Small intestine (tissue), 7 donors: ENCODE results near the gene RPS26. TPM values are rescaled to one million over a fixed set of nuclear protein-coding genes. Genes with fewer than 3 reads are reported as not detected.

Experiments used
- DNase-seq, 2 donors: peaks; one replicate each; pipeline versions ENCODE4 v3.0.0 to v3.0.0-alpha.2; 2013
- FAIRE-seq: peaks from 2 replicates; lab custom pipeline; 2012; peaks lifted over from hg19 to GRCh38; lab: Jason Lieb, UNC
- H3K27ac ChIP-seq, 3 donors: one replicate each; pipeline ENCODE4 v1.5.1; 2013; ENCODE audit warnings: low read length in 2 of 3, mild to moderate bottlenecking in 2 of 3, control low read depth in 1 of 3, inconsistent platforms in 1 of 3, low read depth in 1 of 3, moderate library complexity in 1 of 3
- H3K27me3 ChIP-seq, 3 donors: one replicate each; pipeline ENCODE4 v1.6.1; 2013; ENCODE audit warnings: low read length in 3 of 3, inconsistent platforms in 1 of 3; ENCODE audit not compliant: control insufficient read depth in 3 of 3, insufficient read depth in 3 of 3
- H3K36me3 ChIP-seq, 3 donors: one replicate each; pipeline ENCODE4 v1.6.1; 2013; ENCODE audit warnings: low read length in 3 of 3, inconsistent platforms in 1 of 3, low read depth in 1 of 3, mild to moderate bottlenecking in 1 of 3, moderate library complexity in 1 of 3; ENCODE audit not compliant: control insufficient read depth in 3 of 3, insufficient read depth in 2 of 3
- H3K4me1 ChIP-seq, 3 donors: one replicate each; pipeline ENCODE4 v1.6.1; 2013; ENCODE audit warnings: low read length in 2 of 3, inconsistent platforms in 1 of 3, low read depth in 1 of 3, mild to moderate bottlenecking in 1 of 3, moderate library complexity in 1 of 3; ENCODE audit not compliant: control insufficient read depth in 3 of 3, insufficient read depth in 2 of 3
- H3K4me3 ChIP-seq, 3 donors: one replicate each; pipeline ENCODE4 v1.5.1; 2013; ENCODE audit warnings: low read length in 3 of 3, control low read depth in 1 of 3, inconsistent platforms in 1 of 3, low read depth in 1 of 3, mild to moderate bottlenecking in 1 of 3, moderate library complexity in 1 of 3
- H3K9me3 ChIP-seq, 2 donors: one replicate each; pipeline ENCODE4 v1.6.1; 2013; ENCODE audit warnings: low read depth in 1 of 2, low read length in 1 of 2; ENCODE audit not compliant: control insufficient read depth in 2 of 2, insufficient read depth in 1 of 2
- WGBS, 3 donors: extraction: QIAGEN DNeasy Blood & Tissue Kit; methylation state at CpG; one replicate each; pipeline ENCODE4 v1.1.7; 2013; 5-methylcytosine and 5-hydroxymethylcytosine counted together
- polyA plus RNA-seq, 4 donors: library from polyadenylated mRNA; stranded (reverse) in 3 of 4; unstranded in 1 of 4; fragments of 200-250 nt in 3 of 4; fragments of 120-200 nt in 1 of 4; gene quantifications; one replicate each; pipeline versions ENCODE4 v1.2.1 to v1.2.3, GENCODE V29; 2013
- donor health status: healthy with polysubstance abuse.
- donor health status: control.
- donor health status: control.
- donor health status: Bipolar disorder and iron deficiency.
- donor health status: healthy.

Gene RPS26
- polyA plus RNA-seq, 4 donors, result 253 to 1,993 (median 1,176) TPM

DNA sequence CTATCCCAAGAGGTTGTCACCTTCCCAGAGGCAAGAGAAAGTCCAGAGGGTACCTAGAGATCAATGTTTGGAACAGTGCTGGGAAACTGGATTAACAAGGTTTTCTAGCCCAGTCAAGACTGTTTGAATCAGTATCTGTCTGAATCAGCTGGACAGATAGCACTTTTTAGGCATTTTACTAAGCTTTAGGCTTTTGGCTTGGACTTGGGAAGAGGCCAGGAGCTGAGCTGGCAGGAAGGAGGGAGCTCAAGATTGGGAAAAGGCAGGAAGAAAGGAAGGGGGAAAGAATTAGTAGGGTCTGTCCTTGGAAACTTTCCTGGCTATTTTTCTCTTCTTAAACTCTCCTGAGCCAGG, 12.6 kb upstream of the RPS26 start:
- peaks cover 0 to 9% (median 0%) of the 10 kb centered on the region in 3 donors for H3K4me1 ChIP-seq
- peaks cover 0 to 64% (median 15%) of the 10 kb centered on the region in 3 donors for H3K36me3 ChIP-seq
- H3K9me3 ChIP-seq, result no peaks in the 10 kb centered on the region
- H3K27me3 ChIP-seq, result no peaks in the 10 kb centered on the region
- H3K4me3 ChIP-seq, result no peak overlapping the region
- no peak for FAIRE-seq
- no peak for DNase-seq
- peak overlapping the region in 1 of 3 donors; percentile 0 for H3K27ac ChIP-seq

GRCh38 chr12:56029666-56030293, 11.9 kb upstream of the RPS26 start:
- no peak for FAIRE-seq
- H3K9me3 ChIP-seq, result no peaks in the 10 kb centered on the region
- H3K36me3 ChIP-seq, result peaks cover 0 to 67% (median 15%) of the 10 kb centered on the region in 3 donors
- H3K27me3 ChIP-seq, result no peaks in the 10 kb centered on the region
- H3K4me1 ChIP-seq, result peaks cover 0 to 9% (median 0%) of the 10 kb centered on the region in 3 donors
- no peak overlapping the region for H3K27ac ChIP-seq
- 82 to 85% (median 85%) methylated on average over 6 of the region's 6 CpGs for WGBS, 3 donors
- no peak overlapping the region for H3K4me3 ChIP-seq
- peak; percentile 67 to 74 for DNase-seq

- FAIRE-seq (no peak), DNase-seq (no peak)
- Histone ChIP-seq H3K27me3 (no peaks in the 10 kb centered on the region), H3K36me3 (peaks cover 0 to 60% (median 17%) of the 10 kb centered on the region in 3 donors), H3K27ac (no peak overlapping the region), H3K4me1 (peaks cover 0 to 9% (median 0%) of the 10 kb centered on the region in 3 donors), H3K4me3 (no peak overlapping the region), H3K9me3 (no peaks in the 10 kb centered on the region)
- 81 to 100% (median 82%) methylated on average over 1 of the region's 1 CpG for WGBS, 3 donors
Measured at GRCh38 chr12:56031987-56032386, 9.7 kb upstream of the RPS26 start.

- 74 to 86% (median 84%) methylated on average over 18 to 21 of the region's 21 CpGs for WGBS, 3 donors
- Histone ChIP-seq H3K4me1 (no peaks in the 10 kb centered on the region), H3K36me3 (peaks cover 0 to 48% (median 17%) of the 10 kb centered on the region in 3 donors), H3K9me3 (no peaks in the 10 kb centered on the region), H3K4me3 (no peak overlapping the region), H3K27ac (no peak overlapping the region), H3K27me3 (no peaks in the 10 kb centered on the region)
- FAIRE-seq (no peak), DNase-seq (no peak)
Measured at GRCh38 chr12:56034586-56035332, 7.0 kb upstream of the RPS26 start.

- Histone ChIP-seq H3K27me3 (no peaks in the 10 kb centered on the region), H3K9me3 (no peaks in the 10 kb centered on the region), H3K4me3 (no peak overlapping the region), H3K27ac (no peak overlapping the region), H3K36me3 (peaks cover 0 to 40% (median 14%) of the 10 kb centered on the region in 3 donors), H3K4me1 (peaks cover 0 to 5% (median 0%) of the 10 kb centered on the region in 3 donors)
- DNase-seq (no peak), FAIRE-seq (no peak)
- WGBS, 3 donors, result 67 to 76% (median 71%) methylated on average over 2 of the region's 2 CpGs
Measured at GRCh38 chr12:56037161-56037560, 4.6 kb upstream of the RPS26 start.

- 43 to 61% (median 45%) methylated on average over 2 of the region's 2 CpGs for WGBS, 3 donors
- no peak for DNase-seq
- Histone ChIP-seq H3K27ac (no peak overlapping the region), H3K36me3 (peaks cover 0 to 30% (median 7%) of the 10 kb centered on the region in 3 donors), H3K4me1 (peaks cover 0 to 8% (median 0%) of the 10 kb centered on the region in 3 donors), H3K9me3 (no peaks in the 10 kb centered on the region), H3K4me3 (no peak overlapping the region), H3K27me3 (no peaks in the 10 kb centered on the region)
- FAIRE-seq, result no peak
Measured at GRCh38 chr12:56038022-56038655, 3.6 kb upstream of the RPS26 start.

DNA sequence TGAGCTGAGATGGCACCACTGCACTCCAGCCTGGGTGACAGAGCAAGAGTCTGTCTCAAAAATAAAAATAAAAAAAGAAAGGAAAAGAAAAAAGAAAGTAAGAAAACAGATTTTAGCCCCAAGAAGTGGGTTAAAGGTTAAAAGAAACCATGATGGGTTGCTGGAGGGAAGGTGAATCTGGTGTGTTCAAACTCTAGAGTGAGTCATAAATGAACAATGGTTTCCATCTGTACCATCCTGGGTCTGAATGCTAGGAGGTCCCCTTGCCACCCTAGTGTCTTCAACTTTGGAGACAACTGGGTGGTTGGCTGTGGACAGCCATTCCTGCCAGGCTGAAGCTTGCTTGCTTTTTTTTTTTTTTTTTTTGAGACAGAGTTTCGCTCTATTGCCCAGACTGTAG, 1.6 kb upstream of the RPS26 start:
- FAIRE-seq (no peak), DNase-seq (no peak)
- no peaks in the 10 kb centered on the region for H3K27me3 ChIP-seq
- peaks cover 0 to 16% (median 0%) of the 10 kb centered on the region in 3 donors for H3K4me1 ChIP-seq
- H3K27ac ChIP-seq, result no peak overlapping the region
- H3K4me3 ChIP-seq, result no peak overlapping the region
- no peaks in the 10 kb centered on the region for H3K9me3 ChIP-seq
- peaks cover 4 to 30% (median 5%) of the 10 kb centered on the region in 3 donors for H3K36me3 ChIP-seq
- WGBS, 3 donors, result 95 to 100% (median 100%) methylated on average over 1 of the region's 1 CpG

GRCh38 chr12:56040963-56041551, 661 bp upstream of the RPS26 start:
- Histone ChIP-seq H3K4me1 (peaks cover 0 to 20% (median 0%) of the 10 kb centered on the region in 3 donors), H3K9me3 (no peaks in the 10 kb centered on the region), H3K27ac (peak overlapping the region; percentile 27 to 98 (median 81)), H3K27me3 (no peaks in the 10 kb centered on the region), H3K4me3 (peak overlapping the region in 2 of 3 donors; percentile 70 to 81), H3K36me3 (peaks cover 4 to 31% (median 5%) of the 10 kb centered on the region in 3 donors)
- 60 to 66% (median 62%) methylated on average over 14 of the region's 14 CpGs for WGBS, 3 donors
- no peak for DNase-seq
- FAIRE-seq, result no peak
